HL-60 (cell line): ENCODE data around the gene GALNT7.

Experiments used
- GABPA ChIP-seq: IDR thresholded peaks from 2 replicates; pipeline ENCODE4 v1.6.1; 2012; ENCODE audit warnings: low read depth
- POLR2AphosphoS5 ChIP-seq: IDR thresholded peaks from 2 replicates; pipeline ENCODE4 v1.6.1; 2012; ENCODE audit warnings: low read depth
- SPI1 ChIP-seq: IDR thresholded peaks from 2 replicates; pipeline ENCODE4 v1.6.1; 2012; ENCODE audit warnings: low read depth, mild to moderate bottlenecking, borderline replicate concordance
- TF ChIP-seq, protein P1 (sequence below): IDR thresholded peaks from one replicate; pipeline ENCODE4 v1.5.1; 2011; ENCODE audit warnings: low read length, control low read depth, inconsistent platforms; ENCODE audit not compliant: insufficient read depth

DNA sequence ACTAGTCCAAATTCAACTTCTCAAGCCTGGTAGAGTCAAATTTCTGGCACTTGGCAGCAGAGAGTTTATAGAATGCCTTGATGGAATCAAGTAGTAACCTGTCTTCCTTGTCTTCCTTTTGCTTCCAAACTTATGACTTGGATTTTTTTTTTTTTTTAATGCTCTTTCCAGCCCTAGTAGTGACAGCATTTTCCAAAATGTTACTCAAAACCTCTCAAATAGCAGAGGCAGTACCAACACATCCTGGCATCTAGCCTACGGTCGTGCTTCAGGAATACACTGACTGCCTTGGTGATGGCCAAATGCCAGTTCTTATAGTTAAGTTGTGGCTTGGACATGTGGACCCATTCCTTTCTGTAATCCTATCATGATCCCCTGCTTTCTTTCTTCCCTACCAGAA, 46.0 kb downstream of the GALNT7 start:
- TF ChIP-seq, protein P1, sequence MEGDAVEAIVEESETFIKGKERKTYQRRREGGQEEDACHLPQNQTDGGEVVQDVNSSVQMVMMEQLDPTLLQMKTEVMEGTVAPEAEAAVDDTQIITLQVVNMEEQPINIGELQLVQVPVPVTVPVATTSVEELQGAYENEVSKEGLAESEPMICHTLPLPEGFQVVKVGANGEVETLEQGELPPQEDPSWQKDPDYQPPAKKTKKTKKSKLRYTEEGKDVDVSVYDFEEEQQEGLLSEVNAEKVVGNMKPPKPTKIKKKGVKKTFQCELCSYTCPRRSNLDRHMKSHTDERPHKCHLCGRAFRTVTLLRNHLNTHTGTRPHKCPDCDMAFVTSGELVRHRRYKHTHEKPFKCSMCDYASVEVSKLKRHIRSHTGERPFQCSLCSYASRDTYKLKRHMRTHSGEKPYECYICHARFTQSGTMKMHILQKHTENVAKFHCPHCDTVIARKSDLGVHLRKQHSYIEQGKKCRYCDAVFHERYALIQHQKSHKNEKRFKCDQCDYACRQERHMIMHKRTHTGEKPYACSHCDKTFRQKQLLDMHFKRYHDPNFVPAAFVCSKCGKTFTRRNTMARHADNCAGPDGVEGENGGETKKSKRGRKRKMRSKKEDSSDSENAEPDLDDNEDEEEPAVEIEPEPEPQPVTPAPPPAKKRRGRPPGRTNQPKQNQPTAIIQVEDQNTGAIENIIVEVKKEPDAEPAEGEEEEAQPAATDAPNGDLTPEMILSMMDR: no peak
- TF ChIP-seq POLR2AphosphoS5 (no peak), GABPA (no peak), SPI1 (no peak)
